T-helper 1 cell treated with Interleukin-12 subunit alpha and Interleukin-12 subunit beta and Interleukin-4 antibody, amounts not matched to agents 30 ng/mL and 1 ng/mL, for 36 hours (primary cell): ENCODE data around the gene GIGYF1. TPM values are rescaled to one million over a fixed set of nuclear protein-coding genes. Genes with fewer than 3 reads are reported as not detected.

Experiments used
- intact Hi-C: fragments of 100-400 bp; cut with micrococcal nuclease; formaldehyde crosslinking; loops from one replicate; pipeline ENCODE4 v1.15.1; 2024
- total RNA-seq: library from RNA; stranded (reverse); gene quantifications from 2 replicates; pipeline ENCODE4 v1.2.3, GENCODE V29; 2022

GIGYF1 gene
- total RNA-seq, 1 donor from 2014 or later = 54.5 TPM

DNA sequence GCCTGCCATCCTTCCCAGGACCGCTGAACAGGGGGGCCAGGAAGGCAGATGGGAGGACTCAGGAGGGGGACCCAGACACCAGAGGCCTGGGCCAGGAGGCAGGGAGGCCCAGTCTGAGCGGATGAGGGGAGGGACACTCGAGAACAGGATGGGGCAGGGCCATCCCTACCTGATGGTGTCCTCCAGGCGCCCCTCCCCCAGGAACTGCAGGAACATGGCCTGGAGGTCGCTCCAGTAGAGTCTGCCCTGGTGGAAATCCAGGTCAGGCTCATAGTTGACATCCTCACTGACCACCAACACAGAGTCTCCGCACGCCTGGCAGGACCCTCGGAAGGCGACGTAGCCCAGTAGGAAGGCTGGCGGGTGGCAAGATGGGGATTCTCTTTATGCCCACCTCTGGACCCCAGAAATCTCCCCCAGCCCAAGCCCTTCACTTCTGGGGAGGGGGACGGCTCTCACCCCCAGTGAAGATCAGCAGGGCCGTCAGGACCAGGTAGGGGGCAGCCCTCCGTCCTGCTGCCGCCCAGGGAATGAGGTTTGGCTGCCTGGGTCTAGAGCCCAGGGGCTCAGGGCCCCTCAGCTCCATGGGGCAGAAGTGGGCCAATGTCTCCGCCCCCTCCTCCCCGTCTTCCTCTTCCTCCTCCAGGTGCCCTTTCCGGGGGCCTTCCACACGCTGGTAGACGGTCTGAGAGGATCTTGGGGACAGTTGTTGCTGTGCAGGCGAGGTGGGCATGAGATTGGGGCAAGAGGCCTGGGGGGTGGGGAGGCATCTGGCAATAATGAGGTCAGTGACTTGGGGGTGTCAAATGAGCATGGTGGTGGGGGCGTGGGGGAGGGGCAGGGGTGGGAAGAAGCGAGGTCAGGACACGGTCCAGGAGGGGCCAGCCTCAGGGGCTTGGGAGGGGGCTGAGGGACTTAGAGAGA, 53.3 kb downstream of the GIGYF1 start:
- intact Hi-C loops = no loop called here

DNA sequence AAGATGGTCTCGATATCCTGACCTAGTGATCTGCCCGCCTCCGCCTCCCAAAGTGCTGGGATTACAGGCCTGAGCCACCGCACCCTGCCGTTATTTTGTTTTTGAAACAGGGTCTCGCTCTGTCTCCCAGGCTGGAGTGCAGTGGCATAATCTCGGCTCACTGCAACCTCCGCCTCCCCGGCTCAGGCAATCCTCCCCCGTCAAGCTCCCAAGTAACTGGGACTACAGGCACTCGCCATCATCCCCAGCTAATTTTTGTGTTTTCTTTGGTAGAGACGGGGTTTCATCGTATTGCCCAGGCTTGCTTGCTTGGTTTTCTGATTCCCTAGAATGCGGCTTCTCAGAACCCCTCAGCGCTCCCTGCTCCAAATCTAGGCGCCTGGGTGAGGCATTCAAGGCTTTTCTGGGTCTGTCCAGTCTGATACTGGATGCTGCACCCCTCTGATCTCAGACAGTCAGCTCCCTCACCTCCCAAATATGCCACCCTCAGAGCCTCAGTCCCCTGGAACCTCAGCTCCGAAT, 54.0 kb downstream of the GIGYF1 start:
- intact Hi-C loops = no loop called here

DNA sequence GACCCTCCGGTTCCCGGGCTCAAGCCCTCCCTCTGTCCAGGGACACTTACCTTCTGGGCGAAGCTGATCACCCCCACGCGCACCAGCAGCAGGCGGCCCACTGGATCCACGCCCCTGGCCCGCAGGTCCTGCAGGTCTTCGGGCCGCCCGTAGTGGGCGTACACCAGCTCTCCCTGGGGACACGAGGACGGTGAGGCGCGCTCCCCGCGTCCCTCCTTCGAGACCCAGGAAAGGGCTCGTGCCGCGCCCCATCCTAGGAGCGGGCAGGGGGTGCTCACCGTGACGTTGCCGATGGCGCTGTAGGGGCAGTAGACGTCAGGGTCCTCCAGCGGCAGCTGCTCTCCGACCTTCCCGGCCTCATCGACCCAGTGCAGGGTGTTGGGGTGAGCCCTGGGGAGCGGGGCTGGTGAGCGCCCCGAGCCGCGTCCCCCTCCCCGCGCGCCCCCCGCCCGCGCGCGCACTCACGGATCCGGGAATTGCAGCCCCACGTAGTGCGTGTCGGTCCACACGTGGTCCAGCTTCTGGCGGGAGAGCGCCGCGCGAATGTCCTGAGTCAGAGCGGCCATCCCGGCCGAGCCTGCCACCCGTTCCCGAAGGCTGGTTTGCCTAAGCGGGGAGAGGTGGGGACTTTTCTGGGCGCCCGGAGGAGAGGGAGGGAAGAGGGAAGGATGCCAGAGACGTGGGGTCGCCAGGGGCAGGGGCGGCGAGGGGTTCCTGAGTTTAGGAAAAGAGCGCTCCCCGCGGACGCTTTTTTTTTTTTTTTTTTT, 60.9 kb downstream of the GIGYF1 start:
- intact Hi-C loops = loop anchor here (1.0 kb wide), 1 partner anchor 60 kb away; no protein-coding TSS in a partner anchor

DNA sequence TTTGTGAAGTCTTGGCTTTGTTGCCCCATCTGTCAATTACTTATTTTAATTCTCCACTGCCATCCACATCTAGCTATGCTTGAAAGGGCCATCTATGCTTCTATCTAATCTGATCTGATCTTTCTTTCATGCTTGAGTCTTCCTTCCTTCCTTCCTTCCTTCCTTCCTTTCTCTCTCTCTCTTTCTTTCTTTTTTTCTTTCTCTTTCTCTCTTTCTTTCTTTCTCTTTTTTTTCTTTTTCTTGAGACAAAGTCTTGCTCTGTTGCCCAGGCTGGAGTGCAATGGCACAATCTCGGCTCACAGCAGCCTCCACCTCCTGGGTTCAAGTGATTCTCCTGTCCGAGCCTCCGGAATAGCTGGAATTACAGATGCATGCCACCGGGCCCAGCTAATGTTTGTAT, 64.0 kb downstream of the GIGYF1 start:
- intact Hi-C loops = no loop called here

Other genes with a start within 250 kb of the GIGYF1 start
- gene SPACDR, start 230.0 kb downstream of the GIGYF1 start, total RNA-seq = 2.5 and 2.9 TPM in 2 replicates
- gene TSC22D4, start 215.0 kb downstream of the GIGYF1 start, total RNA-seq = 118 and 125 TPM in 2 replicates
- 0.12 TPM in 1 of 2 replicates, not detected in the other for gene NYAP1, start 210.3 kb downstream of the GIGYF1 start, total RNA-seq
- gene AGFG2, start 155.0 kb downstream of the GIGYF1 start, total RNA-seq = 58.0 and 62.3 TPM in 2 replicates
- gene SAP25, start 120.3 kb downstream of the GIGYF1 start, total RNA-seq = 20.9 and 23.8 TPM in 2 replicates
- gene LRCH4, start 108.1 kb downstream of the GIGYF1 start, total RNA-seq = 171 and 180 TPM in 2 replicates
- gene FBXO24, start 107.9 kb downstream of the GIGYF1 start, total RNA-seq = 0.66 and 0.85 TPM in 2 replicates
- 5.4 and 7.3 TPM in 2 replicates for gene PCOLCE, start 91.9 kb downstream of the GIGYF1 start, total RNA-seq
- 44.0 and 44.4 TPM in 2 replicates for gene MOSPD3, start 81.7 kb downstream of the GIGYF1 start, total RNA-seq
- gene TFR2, start 52.7 kb downstream of the GIGYF1 start, total RNA-seq = 9.8 and 10.9 TPM in 2 replicates
- gene ACTL6B, start 37.8 kb downstream of the GIGYF1 start, total RNA-seq = not detected in 2 replicates
- gene GNB2, start 20.5 kb downstream of the GIGYF1 start, total RNA-seq = 228 and 230 TPM in 2 replicates
- 42.5 TPM in 2 replicates for gene POP7, start 11.9 kb upstream of the GIGYF1 start, total RNA-seq
- not detected in 2 replicates for gene EPO, start 26.2 kb upstream of the GIGYF1 start, total RNA-seq
- gene ZAN, start 39.3 kb upstream of the GIGYF1 start, total RNA-seq = not detected in 2 replicates
- 1.0 TPM in 2 replicates for gene EPHB4, start 133.3 kb upstream of the GIGYF1 start, total RNA-seq
- 52.4 TPM in 2 replicates for gene SLC12A9, start 158.5 kb upstream of the GIGYF1 start, total RNA-seq
- gene TRIP6, start 173.1 kb upstream of the GIGYF1 start, total RNA-seq = 26.3 and 28.4 TPM in 2 replicates
- gene SRRT, start 180.9 kb upstream of the GIGYF1 start, total RNA-seq = 229 and 233 TPM in 2 replicates
- gene UFSP1, start 195.5 kb upstream of the GIGYF1 start, total RNA-seq = 3.3 and 3.7 TPM in 2 replicates
- gene ACHE, start 201.6 kb upstream of the GIGYF1 start, total RNA-seq = 0.17 and 0.42 TPM in 2 replicates